OCI-M2 (cell line): ENCODE results near the gene SLC2A10.

Source experiments
- DNase-seq: peaks from one replicate; lab custom pipeline; 2025; ENCODE audit not compliant: unreplicated experiment; lab: John Stamatoyannopoulos, UW

Gene SLC2A10

DNA sequence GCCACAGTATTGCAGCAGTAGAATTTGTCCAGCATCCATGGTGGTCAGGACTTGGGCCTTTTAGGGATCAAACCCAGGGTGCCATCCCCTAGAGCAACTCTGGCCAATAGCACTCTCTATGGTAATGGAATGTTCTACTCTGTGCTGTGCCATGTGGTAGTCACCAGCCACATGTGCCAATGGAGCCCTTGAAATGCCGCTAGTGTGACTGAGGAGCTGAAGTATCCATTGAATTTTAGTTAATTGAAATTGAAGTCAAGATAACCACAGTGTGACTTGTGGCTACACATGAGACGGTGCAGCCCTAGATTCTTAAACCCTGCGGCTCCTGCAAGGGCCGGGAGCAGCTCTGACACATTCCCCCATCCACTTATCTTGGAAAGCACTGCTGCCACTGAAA is 54.6 kb downstream of the SLC2A10 start:
- no peak for DNase-seq

DNA sequence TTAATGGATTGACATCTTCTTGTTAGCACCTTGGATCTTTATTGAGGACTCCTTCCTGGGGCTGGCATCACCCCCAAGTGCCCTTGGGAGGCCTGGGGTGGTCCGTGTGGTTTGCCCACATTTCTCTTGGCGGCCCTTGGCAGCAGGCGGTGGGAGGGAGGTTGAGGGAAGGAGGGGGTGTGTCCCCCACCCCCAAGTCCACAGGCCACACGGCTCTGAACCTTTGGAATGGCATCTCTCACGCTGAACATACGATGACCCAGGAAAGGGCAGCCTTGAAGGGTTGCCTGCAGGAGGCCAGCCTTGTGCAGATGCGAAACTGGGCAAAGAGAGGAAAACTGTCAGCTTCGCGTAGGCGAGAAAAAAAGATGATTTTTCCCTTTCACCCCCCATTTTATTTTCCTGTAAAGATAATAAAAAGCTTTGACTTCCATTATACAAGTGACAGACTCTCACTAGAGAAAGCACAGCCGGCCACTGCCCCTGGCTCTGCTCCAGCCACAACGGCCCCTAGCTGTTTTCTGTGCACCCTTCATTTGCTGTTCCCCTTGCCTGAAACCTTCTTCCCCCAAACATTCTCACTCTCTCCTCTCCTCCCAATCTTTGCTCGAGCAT is 56.2 kb downstream of the SLC2A10 start:
- no peak for DNase-seq

DNA sequence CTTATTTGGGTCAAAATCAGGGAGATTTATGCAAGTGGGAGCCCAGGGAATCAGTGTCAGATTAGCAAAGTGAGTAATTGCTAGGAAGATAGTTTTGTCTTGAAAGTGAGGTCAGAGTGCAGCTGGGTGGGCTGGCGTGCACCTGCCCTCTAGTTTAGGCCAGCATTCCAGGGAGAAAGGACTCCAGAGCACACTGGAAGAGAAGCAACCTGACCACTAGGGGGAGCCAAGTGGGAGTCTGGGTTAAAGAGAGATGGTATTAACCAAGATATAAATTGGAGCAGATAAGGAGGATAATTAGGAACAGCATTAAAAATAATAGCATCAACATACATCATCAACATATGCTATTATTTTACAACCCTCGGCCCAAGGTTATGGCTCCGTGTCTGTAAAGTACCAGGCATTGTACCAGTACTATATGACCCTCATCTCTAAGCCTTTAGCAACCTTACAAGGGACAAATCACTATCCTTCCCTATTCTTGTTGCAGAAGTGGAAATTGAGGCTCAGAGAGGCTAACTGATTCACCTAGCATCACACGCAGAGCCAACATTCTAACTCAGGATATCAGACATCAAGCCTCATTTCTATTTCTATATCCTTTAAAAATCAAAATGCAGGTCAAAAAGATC is 57.8 kb downstream of the SLC2A10 start:
- DNase-seq, result no peak

GRCh38 chr20:46770330-46771194 is 61.1 kb downstream of the SLC2A10 start:
- no peak for DNase-seq

GRCh38 chr20:46771195-46771588 is 61.7 kb downstream of the SLC2A10 start:
- no peak for DNase-seq

- no peak for DNase-seq
These were observed 63.5 kb downstream of the SLC2A10 start for GRCh38 chr20:46772901-46773300.

GRCh38 chr20:46773680-46774079 is 64.2 kb downstream of the SLC2A10 start:
- no peak for DNase-seq

GRCh38 chr20:46774236-46774635 is 64.8 kb downstream of the SLC2A10 start:
- DNase-seq, result no peak

- DNase-seq, result no peak
These were observed 65.6 kb downstream of the SLC2A10 start for GRCh38 chr20:46774943-46775560.

GRCh38 chr20:46775806-46776205 is 66.4 kb downstream of the SLC2A10 start:
- no peak for DNase-seq

DNA sequence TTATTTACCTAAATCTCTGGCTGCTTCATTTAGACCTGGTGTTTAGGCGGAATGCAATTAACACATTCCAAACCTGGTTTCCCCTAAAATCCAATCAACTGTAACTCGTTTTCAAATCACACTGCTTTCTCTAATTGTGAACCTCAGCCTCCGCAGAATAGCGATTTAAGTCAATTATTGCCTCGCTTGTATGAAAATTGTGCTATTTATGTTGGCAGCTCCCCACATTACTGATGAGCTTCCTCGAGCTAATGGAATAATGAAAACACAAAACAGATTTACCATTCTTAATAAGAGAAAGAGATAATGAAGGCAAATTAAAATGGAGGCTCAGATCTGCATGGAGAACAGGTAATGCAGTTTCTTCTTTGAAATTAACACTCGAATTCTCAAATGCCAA is 67.9 kb downstream of the SLC2A10 start:
- no peak for DNase-seq

GRCh38 chr20:46779831-46780230 is 70.4 kb downstream of the SLC2A10 start:
- DNase-seq, result no peak

- no peak for DNase-seq
These were observed 75.1 kb downstream of the SLC2A10 start for GRCh38 chr20:46784436-46785127.
